HS-5 (cell line): ENCODE data around the gene EHD2.
"Not testable (repeated sequence)": the region's sequence is repeated elsewhere in the genome, so short reads cannot be mapped to it uniquely, and the experiment has no call there.

Source experiments
- DNase-seq: peaks from one replicate; pipeline ENCODE4 v3.0.0-alpha.2; 2012; ENCODE audit warnings: low read depth

Gene EHD2

DNA sequence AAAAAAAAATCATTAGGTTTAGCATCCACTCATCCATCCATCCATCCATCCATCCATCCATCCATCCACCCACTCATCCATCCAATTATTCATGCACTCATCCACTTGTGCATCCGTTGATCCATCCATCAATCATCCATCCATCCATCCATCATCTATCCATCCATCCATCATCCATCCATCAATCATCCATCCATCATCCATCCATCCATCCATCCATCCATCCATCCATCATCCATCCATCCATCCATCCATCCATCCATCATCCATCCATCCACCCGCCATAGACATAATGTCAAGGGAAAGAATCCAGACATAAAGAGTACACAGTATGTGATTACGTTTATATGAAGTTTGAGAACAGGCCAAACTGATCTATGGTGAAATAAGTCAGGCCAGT lies 56.3 kb downstream of the EHD2 start:
- DNase-seq: no peak

DNA sequence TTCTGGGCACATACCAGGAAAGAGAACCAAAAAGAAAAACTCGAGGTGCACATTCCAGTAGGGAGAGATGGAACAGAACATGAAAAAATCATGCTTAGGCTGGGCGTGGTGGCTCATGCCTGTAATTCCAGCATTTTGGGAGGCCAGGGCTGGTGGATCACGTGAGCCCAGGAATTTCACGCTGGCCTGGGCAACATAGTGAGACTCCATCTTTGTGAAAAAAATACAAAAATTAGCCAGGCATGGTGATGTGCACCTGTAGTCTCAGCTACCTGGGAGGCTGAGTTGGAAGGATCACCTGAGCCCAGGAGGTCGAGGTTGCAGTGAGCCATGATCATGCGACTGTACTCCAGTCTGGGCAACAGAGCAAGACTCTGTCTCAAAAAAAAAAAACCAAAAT lies 58.1 kb downstream of the EHD2 start:
- DNase-seq: not testable (repeated sequence)

DNA sequence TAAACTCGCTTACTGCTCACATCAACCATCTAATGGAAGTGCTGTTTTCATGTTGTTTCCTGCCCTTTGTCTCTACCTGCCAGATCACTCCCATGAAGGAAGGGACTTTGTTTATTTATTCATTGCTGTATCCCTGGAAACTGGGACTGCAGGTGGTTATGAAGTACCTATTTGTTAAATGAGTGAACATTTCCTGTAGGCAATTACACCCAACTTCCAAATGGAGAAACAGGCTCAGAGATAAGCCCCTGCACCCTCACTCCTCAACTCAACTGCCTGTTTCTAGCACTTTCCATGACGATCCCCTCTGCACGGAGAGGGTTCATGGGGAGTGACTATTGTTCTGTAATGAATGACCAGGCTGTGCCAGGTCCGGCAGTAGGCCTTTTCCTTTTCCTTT lies 63.3 kb downstream of the EHD2 start:
- DNase-seq: no peak

DNA sequence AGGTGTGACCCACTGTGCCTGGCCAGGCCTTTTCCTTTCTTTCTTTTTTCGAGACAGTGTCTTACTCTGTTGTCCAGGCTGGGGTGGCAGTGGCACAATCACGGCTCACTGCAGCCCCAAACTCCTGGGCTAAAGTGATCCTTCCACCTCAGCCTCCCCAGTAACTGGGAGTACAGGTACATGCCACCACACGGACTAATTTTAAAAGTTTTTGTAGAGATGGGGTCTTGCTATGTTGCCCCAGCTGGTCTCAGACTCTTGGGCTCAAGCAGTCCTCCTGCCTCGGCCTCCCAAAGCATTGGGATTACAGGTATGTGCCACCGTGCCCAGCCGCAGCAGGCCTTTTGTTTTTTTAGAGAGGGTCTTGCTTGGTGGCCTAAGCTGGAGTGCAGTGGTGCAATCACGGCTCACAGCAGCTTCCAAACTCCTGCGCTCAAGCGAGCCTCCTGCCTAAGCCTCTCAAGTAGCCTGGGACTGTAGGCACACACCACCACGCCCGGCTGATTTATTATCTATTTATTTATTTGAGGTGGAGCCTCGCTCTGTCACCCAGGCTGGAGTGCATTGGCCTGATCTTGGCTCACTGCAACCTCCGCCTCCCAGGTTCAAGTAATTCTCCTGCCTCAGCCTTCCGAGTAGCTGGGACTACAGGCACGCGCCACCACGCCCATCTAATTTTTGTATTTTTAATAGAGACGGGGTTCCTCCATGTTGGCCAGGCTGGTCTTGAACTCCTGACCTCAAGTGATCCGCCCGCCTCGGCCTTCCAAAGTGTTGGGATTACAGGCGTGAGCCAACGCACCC lies 64.2 kb downstream of the EHD2 start:
- not testable (repeated sequence) for DNase-seq

DNA sequence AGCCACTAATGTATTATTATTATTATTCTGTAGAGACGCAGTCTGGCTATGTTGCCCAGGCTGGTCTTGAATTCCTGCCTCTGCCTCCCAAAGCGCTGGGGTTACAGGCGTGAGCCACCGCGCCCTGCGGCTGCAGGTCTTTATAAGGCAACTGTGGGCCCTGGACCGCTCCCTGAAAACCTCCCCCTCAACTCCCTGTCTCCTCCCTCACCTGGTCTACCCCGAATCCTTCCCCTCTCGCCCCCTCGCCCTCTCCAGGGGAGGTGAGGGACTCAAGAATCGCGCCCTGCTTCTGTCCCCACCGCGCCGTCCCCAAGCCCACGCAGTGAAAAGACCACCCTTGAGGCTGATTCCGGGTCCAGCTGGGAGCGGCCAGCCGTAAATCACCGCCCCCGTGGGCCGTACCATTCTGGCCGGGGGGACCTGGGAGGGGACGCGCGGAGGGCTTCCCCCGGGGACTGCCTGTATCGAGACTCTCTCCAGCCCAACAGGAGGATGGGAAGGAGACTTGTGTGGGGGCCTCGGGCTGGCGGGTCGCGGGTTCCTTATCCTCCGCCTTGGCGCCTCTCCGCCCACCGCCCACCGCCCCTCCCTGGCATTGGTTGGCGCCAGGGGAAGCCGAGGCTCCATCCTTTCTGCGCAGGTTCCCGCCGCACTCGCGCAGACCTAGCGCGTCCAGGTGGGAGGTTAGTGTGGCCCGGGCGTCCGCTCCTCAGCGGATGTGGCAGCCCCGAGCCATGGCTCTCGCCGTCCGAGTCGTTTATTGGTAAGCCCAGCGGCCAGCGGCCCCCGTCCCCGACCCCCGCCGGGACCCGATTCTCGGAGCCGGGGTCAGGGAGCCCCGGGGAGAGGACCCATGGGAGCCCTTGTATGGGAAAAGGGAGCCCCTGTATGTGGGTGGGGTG lies 65.1 kb downstream of the EHD2 start, which contains the start of gene SELENOW:
TSS of gene SELENOW (plus strand) at position 655 of the 905 bp plus-strand sequence. CDS start at position 738, 83 bp downstream.
- DNase-seq: peak; percentile 53

DNA sequence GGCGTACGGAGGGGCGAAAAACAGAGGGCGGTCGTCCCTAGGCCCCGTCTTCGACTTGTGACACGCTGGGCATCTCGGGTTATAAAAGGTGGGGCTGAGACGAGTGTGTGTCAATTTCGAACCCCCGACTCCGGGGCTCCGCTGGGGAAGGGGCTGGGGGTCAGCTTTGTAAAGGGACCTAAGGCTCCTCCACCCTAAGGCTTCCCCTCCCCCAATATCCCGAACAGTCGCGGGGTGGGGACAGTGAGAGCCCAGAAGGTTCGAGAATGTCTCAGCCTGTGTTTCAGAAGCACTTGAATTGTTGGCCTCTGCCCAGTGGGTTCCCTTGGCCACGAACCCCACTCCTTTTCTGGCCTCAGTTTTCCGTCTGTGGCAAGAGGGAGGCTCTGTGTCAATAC lies 65.7 kb downstream of the EHD2 start:
- no peak for DNase-seq

DNA sequence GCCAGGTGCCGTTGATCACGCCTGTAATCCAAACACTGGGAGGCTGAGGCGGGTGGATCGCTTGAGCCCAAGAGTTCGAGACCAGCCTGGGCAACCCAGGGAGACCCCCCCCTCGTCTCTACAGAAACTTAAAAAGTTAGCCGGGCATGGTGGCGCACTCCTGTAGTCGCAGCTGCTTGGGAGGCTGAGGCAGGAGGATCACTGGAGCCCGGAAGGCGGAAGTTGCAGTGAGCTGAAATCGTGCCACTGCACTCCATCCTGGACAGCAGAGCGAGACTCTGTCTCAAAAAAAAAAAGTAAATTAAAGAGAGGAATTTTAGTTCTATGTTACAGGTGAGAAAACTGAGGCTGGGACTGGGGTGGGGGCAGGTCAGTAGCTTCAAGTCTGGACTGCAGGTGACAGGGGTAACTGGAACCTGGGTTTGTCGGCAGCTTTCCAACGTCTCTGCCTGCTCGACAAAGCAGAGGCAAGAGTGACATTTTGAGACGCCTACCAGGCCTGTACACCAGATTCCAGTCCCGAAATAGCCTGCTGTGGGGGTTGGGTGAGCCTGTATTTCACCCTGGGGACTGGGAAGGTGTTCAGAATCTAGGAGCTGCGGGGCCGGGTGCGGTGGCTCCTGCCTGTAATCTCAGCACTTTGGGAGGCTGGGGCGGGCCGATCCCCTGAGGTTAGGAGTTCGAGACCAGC lies 66.4 kb downstream of the EHD2 start:
- no peak for DNase-seq

DNA sequence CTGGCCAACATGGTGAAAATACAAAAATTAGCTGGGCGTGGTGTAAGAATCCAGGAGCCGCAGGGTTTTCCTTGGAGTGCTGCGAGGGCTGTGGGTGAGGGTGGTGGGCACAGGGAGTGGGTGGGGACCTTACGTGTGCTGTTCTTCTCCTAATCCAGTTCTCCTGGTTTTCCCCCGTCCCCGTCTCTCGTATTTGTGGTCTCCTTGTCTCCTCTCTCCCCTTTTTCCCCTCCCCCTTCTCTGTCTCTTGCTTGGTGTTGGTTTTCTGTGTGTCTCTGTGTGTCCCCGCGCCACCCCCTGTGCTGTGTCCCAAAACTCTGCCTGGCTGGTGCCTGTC lies 67.0 kb downstream of the EHD2 start:
- DNase-seq: no peak

DNA sequence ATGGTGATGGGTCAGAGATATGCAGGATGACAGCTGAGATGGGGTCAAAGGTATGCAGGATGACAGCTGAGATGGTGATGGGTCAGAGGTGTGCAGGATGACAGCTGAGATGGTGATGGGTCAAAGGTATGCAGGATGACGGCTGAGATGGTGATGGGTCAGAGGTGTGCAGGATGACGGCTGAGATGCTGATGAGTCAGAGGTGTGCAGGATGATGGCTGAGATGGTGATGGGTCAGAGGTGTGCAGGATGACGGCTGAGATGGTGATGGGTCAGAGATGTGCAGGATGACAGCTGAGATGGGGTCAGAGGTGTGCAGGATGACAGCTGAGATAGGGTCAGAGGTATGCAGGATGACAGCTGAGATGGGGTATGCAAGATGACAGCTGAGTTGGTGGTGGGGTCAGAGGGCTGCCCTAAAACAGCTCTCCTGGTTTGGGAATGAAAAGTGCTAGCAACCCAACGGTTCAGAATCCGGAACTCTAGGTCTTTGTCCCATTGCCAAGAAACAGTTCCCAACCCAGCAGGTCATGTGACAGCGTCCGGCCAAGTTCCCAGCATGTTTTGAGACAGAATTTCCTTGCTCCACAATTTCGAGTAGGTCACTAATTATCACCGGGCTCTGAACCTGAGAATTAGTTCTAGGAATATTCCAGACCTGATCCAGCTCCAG lies 68.5 kb downstream of the EHD2 start:
- DNase-seq: no peak

DNA sequence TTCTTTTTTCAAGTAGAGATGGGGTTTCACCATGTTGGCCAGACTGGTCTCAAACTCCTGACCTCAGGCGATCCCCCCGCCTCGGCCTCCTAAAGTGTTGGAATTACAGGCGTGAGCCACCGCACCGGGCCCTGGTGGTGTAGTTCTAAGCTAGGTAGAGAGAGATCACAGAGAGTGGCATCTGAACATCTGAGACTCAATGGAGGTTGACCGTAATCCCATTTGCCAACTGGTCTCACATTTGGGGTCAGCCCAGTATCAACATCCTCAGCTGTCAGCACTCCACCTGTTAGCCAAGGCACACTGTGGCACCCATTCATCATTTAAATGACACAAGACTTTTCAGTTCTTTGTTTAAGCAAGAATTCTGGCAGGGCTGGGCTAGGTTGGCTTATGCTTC lies 73.3 kb downstream of the EHD2 start:
- DNase-seq: no peak

DNA sequence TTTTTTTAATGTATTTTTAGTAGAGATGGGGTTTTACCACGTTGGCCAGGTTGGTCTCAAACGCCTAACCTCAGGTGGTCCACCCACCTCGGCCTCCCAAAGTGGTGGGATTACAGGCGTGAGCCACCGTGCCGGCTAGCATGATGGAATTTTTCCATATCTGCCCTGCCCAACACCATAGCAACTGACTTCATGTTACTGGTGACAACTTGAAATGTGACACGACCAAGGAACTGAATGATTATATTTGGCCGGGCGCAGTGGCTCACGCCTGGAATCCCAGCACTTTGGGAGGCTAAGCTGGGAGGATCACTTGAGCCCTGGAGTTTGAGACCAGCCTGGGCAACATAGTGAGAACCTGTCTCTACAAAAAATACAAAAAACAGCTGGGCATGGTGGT lies 74.1 kb downstream of the EHD2 start:
- DNase-seq: not testable (repeated sequence)

DNA sequence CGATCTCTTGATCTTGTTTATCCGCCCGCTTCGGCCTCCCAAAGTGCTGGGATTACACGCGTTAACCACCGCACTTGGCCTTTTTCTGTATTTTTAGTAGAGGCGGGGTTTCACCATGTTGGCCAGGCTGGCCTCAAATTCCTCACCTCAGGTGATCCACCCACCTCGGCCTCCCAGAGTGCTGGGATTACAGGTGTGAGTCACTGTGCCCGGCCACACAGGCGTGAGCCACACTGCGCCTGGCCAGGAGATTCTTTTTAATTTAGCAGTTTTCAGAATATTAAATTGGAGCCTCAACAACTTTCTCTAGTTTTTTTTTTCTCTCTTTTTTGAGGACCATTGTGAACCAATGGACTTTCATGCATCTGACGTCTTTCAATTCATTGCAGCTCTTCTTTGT lies 76.6 kb downstream of the EHD2 start:
- DNase-seq: not testable (repeated sequence)

DNA sequence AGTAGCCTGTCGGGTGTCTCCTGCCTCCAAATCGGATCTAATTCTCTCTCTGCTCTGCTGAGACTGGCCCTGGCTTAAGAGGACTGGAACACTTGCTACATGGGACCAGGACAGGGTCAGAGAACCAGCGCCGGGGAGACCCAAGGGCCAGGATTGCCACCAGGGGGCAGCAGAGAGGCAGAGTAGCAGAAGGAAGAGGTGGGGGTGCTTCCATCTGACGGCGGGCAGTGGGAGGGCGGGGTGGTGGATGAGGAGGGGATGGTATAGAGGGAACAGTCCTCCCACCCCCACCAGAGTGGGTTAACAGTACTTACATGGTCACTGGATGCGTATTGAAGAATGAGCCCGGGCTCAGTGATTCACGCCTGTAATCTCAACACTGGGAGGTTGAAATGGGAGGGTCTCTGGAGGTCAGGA lies 77.2 kb downstream of the EHD2 start:
- DNase-seq: no peak

DNA sequence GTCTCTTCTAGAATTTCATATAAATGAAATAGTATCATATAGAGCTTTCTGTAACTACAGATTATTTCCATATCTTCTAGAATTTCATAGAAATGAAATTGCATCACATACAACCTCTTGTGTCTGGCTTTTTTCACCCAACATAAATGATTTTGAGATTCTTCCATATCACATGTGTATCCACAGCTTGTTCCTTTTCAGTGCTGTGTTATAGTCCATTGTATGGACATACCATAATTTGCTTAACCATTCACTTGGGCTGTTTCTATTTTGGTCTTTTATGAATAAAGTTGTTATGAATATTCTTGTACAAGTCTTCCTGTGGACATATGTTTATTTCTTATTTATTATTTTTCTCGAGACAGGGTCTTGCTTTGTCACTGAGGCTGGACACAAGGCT lies 79.4 kb downstream of the EHD2 start:
- no peak for DNase-seq
